Ovary (tissue), 9 donors: ENCODE measurements around the gene CAPN15. TPM values are rescaled to one million over a fixed set of nuclear protein-coding genes. Genes with fewer than 3 reads are reported as not detected.

Source experiments
- DNase-seq, 5 donors: peaks; one replicate each; pipeline ENCODE4 v3.0.0-alpha.2; 2019 to 2020
- H3K27ac ChIP-seq, 2 donors: fragments of 200-600 bp; one replicate each; pipeline versions ENCODE4 v1.5.1 to v1.8.0; 2019 to 2022
- H3K27me3 ChIP-seq: fragments of 200-600 bp; one replicate; pipeline ENCODE4 v1.8.0; 2022
- H3K36me3 ChIP-seq: fragments of 200-600 bp; sonication (generic); one replicate; pipeline ENCODE4 v1.5.1; 2019
- H3K4me1 ChIP-seq: one replicate; pipeline ENCODE4 v1.8.1; 2013; ENCODE audit warnings: mild to moderate bottlenecking, moderate library complexity; ENCODE audit not compliant: insufficient read depth
- H3K4me3 ChIP-seq: fragments of 200-600 bp; sonication (generic); one replicate; pipeline ENCODE4 v1.5.1; 2017
- H3K9me3 ChIP-seq, 2 donors: fragments of 200-600 bp in 1 of 2; sonication (generic) in 1 of 2; one replicate each; pipeline versions ENCODE4 v1.5.1 to v1.8.1; 2013 to 2019; ENCODE audit warnings: mild to moderate bottlenecking in 1 of 2, moderate library complexity in 1 of 2
- EP300 ChIP-seq: sonication (generic); formaldehyde crosslinking; IDR thresholded peaks from one replicate; pipeline ENCODE4 v1.6.1; 2017; ENCODE audit warnings: antibody characterized with exemption
- POLR2A ChIP-seq: fragments of 450-650 bp; IDR thresholded peaks from one replicate; pipeline ENCODE4 v1.6.1; 2017; ENCODE audit warnings: antibody characterized with exemption, mild to moderate bottlenecking, moderate library complexity
- WGBS, 3 donors: extraction: QIAGEN DNeasy Blood & Tissue Kit in 1 of 3; methylation state at CpG; one replicate each; pipeline versions ENCODE4 v1.1.5 to v1.1.7; 2013 to 2017; 5-methylcytosine and 5-hydroxymethylcytosine counted together
- intact Hi-C, 4 donors: fragments of 100-400 bp; cut with DNase I; formaldehyde crosslinking; loops; one replicate each; pipeline versions ENCODE4 v1.11.0 to v1.15.1; 2022 to 2023
- polyA plus RNA-seq, 2 donors: library from polyadenylated mRNA; stranded (reverse); fragments of 200-250 nt in 1 of 2; fragments of 350-450 nt in 1 of 2; fragmentation: Illumina TruSeq in 1 of 2; extraction: RNeasy Lipid Tissue Mini Kit (QIAGEN cat#74804) in 1 of 2; gene quantifications; one replicate each; pipeline ENCODE4 v1.2.3, GENCODE V29; 2013 to 2014
- total RNA-seq, 7 donors: library from RNA; depleted of rRNA in 2 of 7; stranded (reverse); fragments of >200 nt in 2 of 7; fragmentation: NEBNext Ultra II Directional in 3 of 7; extraction: Animal tissue kit (Norgen Biotek cat#: 25700) in 3 of 7; gene quantifications; one replicate each; pipeline versions ENCODE4 v1.1.0 to v1.2.4, GENCODE V29; 2016 to 2023
- TF ChIP-seq, protein P1 (sequence below), 3 donors: fragments of 450-650 bp in 2 of 3; fragments of 200-600 bp in 1 of 3; IDR thresholded peaks; one replicate each; pipeline versions ENCODE4 v1.5.1 to v1.8.0; 2016 to 2022; ENCODE audit warnings: antibody characterized with exemption in 3 of 3, mild to moderate bottlenecking in 1 of 3
- donor health status: DM: no; HTN: no; CAD: no; lungs with moderate emphysema.
- donor health status: DM: no; HTN: no; CAD: no.
- donor health status: Bipolar disorder and iron deficiency.
- donor health status: DM: yes; HTN: yes; CAD: no.
- donor health status: DM: no; HTN: no; CAD: no.
- donor health status: DM: yes; HTN: yes; CAD: no.

Gene CAPN15
- total and polyA plus RNA-seq, 9 donors: 1.6 to 38.9 (median 25.0) TPM

- TF ChIP-seq EP300: no peak
- TF ChIP-seq, protein P1, sequence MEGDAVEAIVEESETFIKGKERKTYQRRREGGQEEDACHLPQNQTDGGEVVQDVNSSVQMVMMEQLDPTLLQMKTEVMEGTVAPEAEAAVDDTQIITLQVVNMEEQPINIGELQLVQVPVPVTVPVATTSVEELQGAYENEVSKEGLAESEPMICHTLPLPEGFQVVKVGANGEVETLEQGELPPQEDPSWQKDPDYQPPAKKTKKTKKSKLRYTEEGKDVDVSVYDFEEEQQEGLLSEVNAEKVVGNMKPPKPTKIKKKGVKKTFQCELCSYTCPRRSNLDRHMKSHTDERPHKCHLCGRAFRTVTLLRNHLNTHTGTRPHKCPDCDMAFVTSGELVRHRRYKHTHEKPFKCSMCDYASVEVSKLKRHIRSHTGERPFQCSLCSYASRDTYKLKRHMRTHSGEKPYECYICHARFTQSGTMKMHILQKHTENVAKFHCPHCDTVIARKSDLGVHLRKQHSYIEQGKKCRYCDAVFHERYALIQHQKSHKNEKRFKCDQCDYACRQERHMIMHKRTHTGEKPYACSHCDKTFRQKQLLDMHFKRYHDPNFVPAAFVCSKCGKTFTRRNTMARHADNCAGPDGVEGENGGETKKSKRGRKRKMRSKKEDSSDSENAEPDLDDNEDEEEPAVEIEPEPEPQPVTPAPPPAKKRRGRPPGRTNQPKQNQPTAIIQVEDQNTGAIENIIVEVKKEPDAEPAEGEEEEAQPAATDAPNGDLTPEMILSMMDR (IDR thresholded peaks at IDR 0.05): no peak
- no peak for TF ChIP-seq POLR2A
- Histone ChIP-seq H3K9me3 (no peaks in the 10 kb centered on the region), H3K4me1 (peaks cover 27% of the 10 kb centered on the region), H3K36me3 (no peaks in the 10 kb centered on the region), H3K27ac (no peak overlapping the region), H3K27me3 (peaks cover 3% of the 10 kb centered on the region), H3K4me3 (no peak overlapping the region)
- WGBS, 3 donors: 87 to 88% (median 87%) methylated on average over 24 to 30 of the region's 30 CpGs
- intact Hi-C loops: no loop called here
- no peak for DNase-seq
Measured at GRCh38 chr16:563072-563644, 35.6 kb downstream of the CAPN15 start.

DNA sequence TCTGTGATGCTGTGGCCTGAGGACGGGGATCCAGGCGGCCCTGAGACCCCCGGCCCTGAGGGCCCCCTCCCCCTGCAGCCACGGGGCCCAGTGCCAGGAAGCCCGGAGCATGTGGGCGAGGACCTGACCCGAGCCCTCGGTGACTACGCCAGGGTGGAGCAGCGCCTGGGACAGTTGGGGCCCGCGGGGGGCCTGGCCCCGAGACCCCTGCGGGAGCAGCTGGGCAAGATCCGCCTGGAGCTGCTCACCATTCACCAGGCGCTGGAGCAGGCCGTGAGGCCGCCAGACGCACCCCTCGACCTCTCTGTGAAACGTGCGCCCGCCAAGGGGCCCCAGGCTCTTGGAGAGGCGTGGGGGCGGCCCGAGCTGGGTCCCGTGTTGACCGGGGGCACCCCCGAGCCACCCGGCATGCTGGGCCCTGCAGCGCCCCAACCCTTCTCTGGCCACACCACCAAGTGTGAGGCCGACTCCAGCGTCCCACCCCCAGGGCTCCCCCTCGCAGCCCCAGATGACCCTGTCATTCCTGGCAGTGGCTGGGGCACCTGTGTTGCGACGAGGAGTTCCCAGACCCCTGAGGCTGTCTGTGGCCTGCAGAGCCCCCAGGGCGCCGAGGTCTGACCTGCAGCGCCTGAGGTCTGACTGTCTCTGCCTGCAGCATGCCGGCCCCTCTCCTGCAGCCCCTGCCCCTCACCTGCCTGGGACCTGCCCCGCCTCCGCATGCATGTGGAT, 37.3 kb downstream of the CAPN15 start:
- H3K4me1 ChIP-seq: peaks cover 37% of the 10 kb centered on the region
- H3K27me3 ChIP-seq: peaks cover 3% of the 10 kb centered on the region
- WGBS, 3 donors: 69 to 87% (median 70%) methylated on average over 38 to 42 of the region's 42 CpGs
- no peaks in the 10 kb centered on the region for H3K36me3 ChIP-seq
- intact Hi-C loops: loop anchor here in 1 of 4 donors (5.0 kb wide), 1 partner anchor 102 kb away; the partner anchor contains the start of gene RHOT2
- H3K9me3 ChIP-seq: no peaks in the 10 kb centered on the region
- TF ChIP-seq EP300 (no peak), POLR2A (no peak)
- TF ChIP-seq, protein P1 (IDR thresholded peaks at IDR 0.05): no peak
- DNase-seq: no peak
- H3K4me3 ChIP-seq: no peak overlapping the region
- peak overlapping the region; percentile 19 to 80 for H3K27ac ChIP-seq

GRCh38 chr16:565419-566330, 38.2 kb downstream of the CAPN15 start:
- peak in 4 of 5 donors; percentile 63 to 84 (median 78) for DNase-seq
- no peaks in the 10 kb centered on the region for H3K36me3 ChIP-seq
- TF ChIP-seq POLR2A: no peak
- TF ChIP-seq, protein P1 (IDR thresholded peaks at IDR 0.05): no peak
- peaks cover 3% of the 10 kb centered on the region for H3K27me3 ChIP-seq
- peaks cover 37% of the 10 kb centered on the region for H3K4me1 ChIP-seq
- peak overlapping the region; percentile 40 to 80 for H3K27ac ChIP-seq
- WGBS, 3 donors: 13 to 25% (median 15%) methylated on average over 32 to 35 of the region's 35 CpGs
- no peaks in the 10 kb centered on the region for H3K9me3 ChIP-seq
- no peak overlapping the region for H3K4me3 ChIP-seq
- intact Hi-C loops: loop anchor here in 1 of 4 donors (5.0 kb wide), 1 partner anchor 102 kb away; the partner anchor contains the start of gene RHOT2
